NCI-H2029 (cell line): ENCODE measurements around the gene TEF.
A peak's percentile ranks its signal among the peaks of the same experiment; 100 is the strongest.
"Not testable (repeated sequence)": the region's sequence is repeated elsewhere in the genome, so short reads cannot be mapped to it uniquely, and the experiment has no call there.

ENCODE experiments used
- DNase-seq: peaks from one replicate; lab custom pipeline; 2025; lab: John Stamatoyannopoulos, UW

Gene TEF

DNA sequence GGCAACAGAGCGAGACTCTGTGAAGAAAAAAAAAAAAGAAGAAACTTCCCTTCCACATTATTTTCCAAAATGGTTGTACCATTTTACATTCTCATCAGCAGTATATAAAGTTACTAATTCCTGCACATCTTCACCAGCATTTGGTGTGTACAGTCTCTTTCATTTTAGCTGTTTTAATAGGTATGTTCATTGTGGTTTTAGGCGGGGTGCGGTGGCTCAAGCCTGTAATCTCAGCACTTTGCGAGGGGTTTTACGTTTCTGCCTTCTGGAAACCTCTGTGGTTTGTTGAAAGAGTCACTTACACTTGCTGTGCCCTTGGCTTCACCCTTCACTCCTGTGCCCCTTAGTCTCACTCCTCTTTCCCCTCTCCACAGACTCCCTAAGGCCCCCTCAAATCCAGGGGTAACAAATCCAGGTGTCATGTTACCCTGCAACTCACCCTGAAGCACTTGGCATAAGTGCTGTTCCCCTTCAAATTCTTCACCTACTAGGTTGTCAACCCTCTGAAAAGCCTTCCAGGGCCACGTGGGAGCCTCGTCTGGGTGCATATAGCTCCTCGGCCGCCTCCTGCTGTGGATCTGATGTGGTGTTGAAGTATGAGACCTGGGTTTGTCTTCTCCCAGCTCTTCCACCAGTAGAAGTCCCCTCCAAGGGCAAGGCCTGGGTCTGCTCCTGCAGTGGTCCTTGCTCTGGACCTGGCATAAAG is 44.1 kb downstream of the TEF start:
- DNase-seq: no peak

DNA sequence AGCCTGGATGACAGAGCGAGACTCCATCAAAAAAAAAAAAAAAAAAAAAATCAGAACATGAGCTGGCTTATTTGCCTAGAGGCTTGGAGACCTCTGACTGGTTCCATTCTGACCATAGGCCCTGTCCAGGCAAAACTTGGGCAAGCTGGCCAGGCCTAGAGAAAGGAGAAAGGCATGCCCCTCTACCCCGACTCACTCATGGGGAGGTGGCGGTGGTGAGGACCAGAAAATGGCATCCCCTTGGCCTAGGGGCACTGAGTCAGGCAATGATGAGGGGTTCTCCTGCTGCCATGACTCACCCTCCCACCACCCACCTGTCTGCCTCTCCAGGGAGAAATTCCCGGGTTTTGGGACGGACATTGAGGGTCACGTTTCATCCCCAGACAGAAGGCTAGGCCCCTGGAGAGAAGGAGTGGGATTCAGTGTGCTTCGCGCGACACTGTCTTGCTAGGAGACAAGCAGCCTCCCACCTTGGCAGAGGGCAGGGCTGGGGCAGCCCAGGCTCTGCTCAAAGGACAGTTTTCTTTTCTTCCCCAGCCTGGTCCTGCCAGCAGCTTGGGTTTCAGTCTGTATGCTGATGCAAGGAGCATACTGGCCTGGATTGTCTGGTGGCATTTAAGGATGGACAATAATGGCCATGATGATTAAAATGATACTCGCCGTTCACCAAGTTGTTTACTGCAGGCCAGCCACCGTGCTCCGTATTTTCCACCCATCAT is 47.6 kb downstream of the TEF start:
- DNase-seq: no peak

DNA sequence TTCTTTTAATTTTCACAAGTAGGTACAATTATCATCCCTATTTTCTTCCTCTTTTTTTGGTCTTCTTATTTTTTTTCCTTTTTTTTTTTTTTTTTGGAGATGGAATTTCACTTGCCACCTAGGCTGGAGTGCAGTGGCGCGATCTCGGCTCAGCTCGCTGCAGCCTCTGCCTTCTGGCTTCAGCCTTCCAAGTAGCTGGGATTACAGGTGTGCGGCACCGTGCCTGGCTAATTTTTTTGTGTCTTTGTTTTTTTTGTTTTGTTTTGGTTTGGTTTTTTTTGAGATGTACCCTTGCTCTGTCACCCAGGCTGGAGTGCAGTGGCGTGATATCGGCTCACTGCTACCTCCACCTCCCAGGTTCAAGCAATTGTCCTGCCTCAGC is 48.2 kb downstream of the TEF start:
- DNase-seq: no peak

DNA sequence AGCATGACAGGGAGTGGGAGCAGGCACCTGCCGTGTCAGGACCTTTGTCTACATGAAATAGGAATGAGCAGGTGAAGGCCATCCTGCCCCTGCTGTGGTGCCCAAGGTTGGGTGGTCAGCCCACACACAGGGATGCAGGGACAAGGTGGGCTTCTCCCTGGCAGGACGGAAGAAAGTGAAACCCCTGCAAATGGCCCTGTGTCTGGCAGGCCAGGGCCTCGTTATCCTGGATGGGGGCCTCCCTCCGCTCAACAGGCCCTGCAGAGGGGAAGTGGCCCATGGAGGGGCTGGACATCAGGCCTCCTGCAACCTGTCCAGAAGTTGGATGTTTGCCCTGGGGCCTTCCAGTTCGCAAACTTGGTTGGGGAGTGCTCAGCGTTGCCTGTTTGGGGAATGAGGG is 49.9 kb downstream of the TEF start:
- no peak for DNase-seq

- DNase-seq: not testable (repeated sequence)
These were observed 51.7 kb downstream of the TEF start for GRCh38 chr22:41433480-41433879.

DNA sequence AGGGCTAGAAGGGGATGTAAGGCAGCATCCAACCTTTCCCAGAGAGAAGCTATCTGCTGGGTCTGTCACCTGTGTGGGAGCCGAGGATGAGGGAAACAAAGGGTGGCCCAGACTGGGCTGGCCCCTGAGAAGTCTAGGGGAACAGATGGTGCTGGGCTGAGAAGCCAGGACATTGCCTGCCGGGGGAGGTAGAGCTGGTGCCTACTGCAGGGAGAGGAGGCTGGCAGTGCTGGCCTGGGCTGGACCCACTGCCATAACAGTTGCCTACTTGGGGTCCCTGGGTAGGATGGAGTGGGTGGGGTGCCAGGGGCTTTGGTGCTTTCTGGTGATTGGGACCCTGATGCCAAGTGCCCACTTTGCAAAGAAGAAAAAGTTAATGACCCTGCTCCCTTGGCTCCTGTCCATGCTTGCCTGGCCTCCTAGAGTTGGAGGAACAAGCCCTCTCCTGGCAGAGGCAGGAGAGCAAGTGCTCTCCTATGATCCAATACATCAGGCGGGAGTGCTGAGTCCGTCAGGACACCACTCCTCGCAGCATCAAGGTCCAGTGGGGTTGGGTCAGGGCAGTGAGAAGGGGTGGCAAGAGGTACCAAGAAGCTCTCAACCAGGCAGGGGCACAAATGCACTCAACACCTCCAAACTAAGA is 52.7 kb downstream of the TEF start:
- DNase-seq: not testable (repeated sequence)

DNA sequence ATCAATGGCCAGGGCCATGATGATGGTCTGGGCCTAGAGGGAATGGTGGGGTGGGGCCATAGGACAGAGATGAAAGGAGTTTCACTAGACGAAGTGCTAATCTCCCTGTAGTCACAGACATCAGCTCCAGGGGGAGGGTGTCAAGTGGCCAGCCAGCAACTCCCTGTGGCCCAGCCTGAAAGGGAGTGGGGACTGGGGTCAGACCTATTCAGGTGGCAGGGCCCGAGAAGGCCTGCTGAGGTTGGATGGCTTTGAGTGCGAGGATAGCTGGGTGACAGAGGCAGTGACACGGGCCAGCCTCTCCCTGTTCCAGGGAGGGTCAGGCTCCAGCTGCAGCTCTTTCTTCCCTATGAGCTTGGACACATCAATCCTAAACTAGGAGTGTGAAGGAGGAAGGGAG is 53.8 kb downstream of the TEF start:
- no peak for DNase-seq

GRCh38 chr22:41436322-41437113 is 54.8 kb downstream of the TEF start:
- no peak for DNase-seq

- no peak for DNase-seq
These were observed 55.5 kb downstream of the TEF start for GRCh38 chr22:41437198-41437597.

DNA sequence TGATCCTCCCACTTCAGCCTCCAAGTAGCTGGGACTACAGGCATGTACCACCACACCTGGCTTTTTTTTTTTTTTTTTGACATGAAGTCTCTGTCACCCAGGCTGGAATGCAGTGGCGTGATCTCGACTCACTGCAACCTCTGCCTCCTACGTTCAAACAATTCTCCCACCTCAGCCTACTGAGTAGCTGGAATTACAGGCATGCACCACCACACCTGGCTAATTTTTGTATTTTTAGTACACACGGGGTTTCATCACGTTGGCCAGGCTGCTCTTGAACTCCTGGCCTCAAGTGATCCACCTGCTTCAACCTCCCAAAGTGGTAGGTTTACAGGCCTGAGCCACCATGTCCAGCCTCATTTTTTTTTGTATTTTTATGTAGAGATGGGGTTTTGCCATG is 58.8 kb downstream of the TEF start:
- not testable (repeated sequence) for DNase-seq

GRCh38 chr22:41442240-41442792 is 60.6 kb downstream of the TEF start:
- no peak for DNase-seq

DNA sequence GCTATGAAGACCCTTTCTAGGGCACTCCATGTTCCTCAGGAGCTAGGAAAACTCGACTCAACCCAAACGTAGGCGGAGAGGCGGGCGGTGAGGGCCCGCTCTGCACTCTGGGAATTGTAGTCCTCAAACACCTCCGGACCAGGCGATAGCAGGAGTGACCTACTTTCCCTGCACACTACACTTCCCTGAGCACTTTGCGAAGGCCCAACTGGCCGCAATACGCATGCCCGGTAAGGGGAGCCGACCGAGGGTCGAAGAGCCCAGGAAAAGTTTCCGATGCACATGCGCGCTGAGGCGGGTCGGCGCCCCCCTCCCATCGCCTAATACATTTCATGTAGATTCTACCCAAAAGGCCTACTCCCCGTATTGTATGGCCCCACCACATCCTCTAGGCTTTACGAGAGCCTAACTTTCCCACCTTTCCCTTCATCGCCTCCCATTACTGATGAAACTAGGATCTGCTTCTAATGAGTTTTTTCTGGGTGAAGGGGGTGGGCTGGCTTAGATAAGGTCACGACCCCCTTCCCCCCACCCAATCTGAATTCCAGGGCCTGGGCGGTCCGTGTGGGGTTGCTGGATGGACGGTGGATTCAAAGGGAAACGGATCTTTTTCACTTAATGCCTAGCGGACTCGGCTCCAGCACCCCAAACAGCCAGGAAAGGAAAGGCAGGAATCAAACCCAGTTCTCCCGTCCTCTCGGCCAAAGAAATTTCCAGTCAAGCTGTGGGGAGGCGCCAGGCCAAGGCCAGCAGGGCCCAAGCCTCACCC is 62.8 kb downstream of the TEF start:
- DNase-seq: peak; percentile 91

- peak; percentile 3 for DNase-seq
These were observed 63.7 kb downstream of the TEF start for GRCh38 chr22:41445129-41446056.

- DNase-seq: no peak
These were observed 64.3 kb downstream of the TEF start for GRCh38 chr22:41446057-41446501.

- peak; percentile 84 for DNase-seq
These were observed 65.1 kb downstream of the TEF start, which contains the start of gene TOB2 for GRCh38 chr22:41446639-41447434. TOB2 (minus strand) TSS chr22:41446801; CDS start chr22:41437345, 9,456 bp downstream.

GRCh38 chr22:41447435-41448188 is 65.9 kb downstream of the TEF start:
- peak; percentile 34 for DNase-seq

- peak; percentile 97 for DNase-seq
These were observed 66.6 kb downstream of the TEF start for GRCh38 chr22:41448189-41448808.
